Measurements from ENCODE around the gene CTSV. TPM values are rescaled to one million over a fixed set of nuclear protein-coding genes. Genes with fewer than 3 reads are reported as not detected.
"Not testable (repeated sequence)": the region's sequence is repeated elsewhere in the genome, so short reads cannot be mapped to it uniquely, and the experiment has no call there.

The CTSV gene
- total RNA-seq, 1 donor from 2014 or later, result 0.51 TPM

- H3K36me3 Mint-ChIP-seq (ENCODE audit: low read depth); intact Hi-C loops (cut with micrococcal nuclease); H3K9me3 Mint-ChIP-seq; DNase-seq; H3K27me3 Mint-ChIP-seq: not testable (repeated sequence)
- Mint-ChIP-seq H3K27ac (peak overlapping the region; percentile 51), H3K4me3 (peak overlapping the region; percentile 57), H3K4me1 (peaks cover 26% of the 10 kb centered on the region)
These were observed 38.7 kb downstream of the CTSV start for GRCh38 chr9:97000139-97000787.

- H3K27ac Mint-ChIP-seq; H3K9me3 Mint-ChIP-seq; H3K36me3 Mint-ChIP-seq (ENCODE audit: low read depth); H3K27me3 Mint-ChIP-seq; intact Hi-C loops (cut with micrococcal nuclease); H3K4me3 Mint-ChIP-seq; DNase-seq: not testable (repeated sequence)
- H3K4me1 Mint-ChIP-seq, result peaks cover 26% of the 10 kb centered on the region
These were observed 39.2 kb downstream of the CTSV start for GRCh38 chr9:96999733-97000132.

- peaks cover 22% of the 10 kb centered on the region for H3K4me1 Mint-ChIP-seq
- H3K4me3 Mint-ChIP-seq; H3K27me3 Mint-ChIP-seq; DNase-seq; H3K36me3 Mint-ChIP-seq (ENCODE audit: low read depth); intact Hi-C loops (cut with micrococcal nuclease); H3K27ac Mint-ChIP-seq; H3K9me3 Mint-ChIP-seq: not testable (repeated sequence)
These were observed 41.8 kb downstream of the CTSV start for GRCh38 chr9:96997009-96997701.

DNA sequence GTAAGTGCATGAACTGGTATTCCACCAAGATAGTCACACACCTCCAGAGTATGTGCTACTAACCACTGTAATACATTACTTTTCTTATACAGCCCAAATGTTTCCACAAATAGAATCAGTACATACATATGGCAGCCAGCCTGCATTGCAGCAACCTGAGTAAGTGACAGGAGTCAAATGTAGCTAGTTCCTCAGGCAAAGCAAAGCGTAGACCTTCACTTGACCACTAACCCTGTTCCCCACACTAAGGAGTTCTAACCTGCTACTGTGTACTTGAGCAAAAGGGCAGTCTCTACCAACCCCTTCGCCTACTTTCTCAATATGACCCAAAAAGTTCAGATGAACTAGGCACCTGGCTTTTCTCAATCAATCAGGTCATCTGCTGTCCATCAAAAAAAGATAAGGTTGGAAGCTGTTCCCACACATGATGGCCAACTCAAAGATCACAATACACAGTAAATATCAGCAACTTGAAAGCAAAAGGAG lies 44.4 kb downstream of the CTSV start:
- H3K4me1 Mint-ChIP-seq, result peaks cover 13% of the 10 kb centered on the region
- H3K4me3 Mint-ChIP-seq; H3K27ac Mint-ChIP-seq; H3K27me3 Mint-ChIP-seq; H3K9me3 Mint-ChIP-seq; DNase-seq; H3K36me3 Mint-ChIP-seq (ENCODE audit: low read depth); intact Hi-C loops (cut with micrococcal nuclease): not testable (repeated sequence)

GRCh38 chr9:96992303-96992702 lies 46.6 kb downstream of the CTSV start:
- H3K4me3 Mint-ChIP-seq; H3K9me3 Mint-ChIP-seq; H3K36me3 Mint-ChIP-seq (ENCODE audit: low read depth); H3K27me3 Mint-ChIP-seq; intact Hi-C loops (cut with micrococcal nuclease); DNase-seq; H3K27ac Mint-ChIP-seq: not testable (repeated sequence)
- H3K4me1 Mint-ChIP-seq, result peaks cover 17% of the 10 kb centered on the region

DNA sequence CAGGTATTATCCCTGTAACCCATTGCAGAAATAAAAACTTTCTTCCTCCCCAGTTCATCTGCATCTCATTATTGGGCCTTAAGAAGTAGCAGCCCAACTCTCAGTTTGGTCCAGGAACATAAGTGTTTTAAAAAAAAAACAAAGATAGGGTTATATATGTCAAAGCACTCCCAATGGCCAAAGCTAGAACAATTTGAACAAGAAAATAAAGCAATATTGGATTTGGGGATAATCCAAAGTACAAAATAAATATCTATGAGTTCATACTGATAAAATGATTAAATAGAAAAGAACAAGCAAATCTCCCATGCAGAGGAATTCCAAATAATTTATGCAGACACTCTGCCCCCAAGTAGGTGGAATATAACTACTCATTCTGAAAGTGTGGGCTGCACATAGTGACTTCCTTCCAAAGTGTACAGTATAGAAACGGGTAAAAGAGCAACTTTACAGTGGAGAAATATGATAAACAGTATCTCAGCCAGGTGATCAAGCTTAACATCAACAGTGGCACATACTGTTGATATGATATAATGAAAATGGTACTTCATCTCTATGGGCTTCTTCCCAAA lies 49.1 kb downstream of the CTSV start:
- H3K27ac Mint-ChIP-seq, result peak overlapping the region; percentile 7
- not testable (repeated sequence) for H3K36me3 Mint-ChIP-seq (ENCODE audit: low read depth)

GRCh38 chr9:96984887-96985286 lies 54.1 kb downstream of the CTSV start:
- H3K9me3 Mint-ChIP-seq; intact Hi-C loops (cut with micrococcal nuclease); DNase-seq; H3K27ac Mint-ChIP-seq; H3K4me3 Mint-ChIP-seq; H3K4me1 Mint-ChIP-seq; H3K27me3 Mint-ChIP-seq; H3K36me3 Mint-ChIP-seq (ENCODE audit: low read depth): not testable (repeated sequence)

More for the DNA sequence above, 49.1 kb downstream of the CTSV start:
- intact Hi-C loops (cut with micrococcal nuclease); H3K27me3 Mint-ChIP-seq; H3K9me3 Mint-ChIP-seq; DNase-seq: not testable (repeated sequence)
- Mint-ChIP-seq H3K4me3 (peak overlapping the region; percentile 31), H3K4me1 (peaks cover 14% of the 10 kb centered on the region)

DNA sequence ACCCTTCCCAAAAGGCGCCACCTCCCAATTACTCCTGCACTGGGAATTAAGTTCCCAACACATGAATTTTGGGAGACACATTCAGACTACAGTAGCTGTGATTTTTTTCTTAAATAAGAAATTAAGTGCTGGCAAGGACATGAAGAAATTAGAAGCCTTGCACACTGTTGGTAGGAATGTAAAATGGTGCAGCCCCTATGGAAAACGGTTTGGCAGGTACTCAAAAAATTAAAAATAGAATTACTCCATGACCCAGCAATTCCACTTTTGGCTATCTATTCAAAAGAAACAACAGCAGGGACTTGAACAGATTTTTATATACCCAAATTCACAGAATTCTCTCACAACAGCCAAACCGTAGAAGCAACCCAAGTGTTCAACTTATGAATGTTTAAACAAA lies 54.8 kb downstream of the CTSV start:
- H3K4me1 Mint-ChIP-seq; H3K36me3 Mint-ChIP-seq (ENCODE audit: low read depth); H3K9me3 Mint-ChIP-seq; H3K27me3 Mint-ChIP-seq; H3K27ac Mint-ChIP-seq; H3K4me3 Mint-ChIP-seq; intact Hi-C loops (cut with micrococcal nuclease); DNase-seq: not testable (repeated sequence)

DNA sequence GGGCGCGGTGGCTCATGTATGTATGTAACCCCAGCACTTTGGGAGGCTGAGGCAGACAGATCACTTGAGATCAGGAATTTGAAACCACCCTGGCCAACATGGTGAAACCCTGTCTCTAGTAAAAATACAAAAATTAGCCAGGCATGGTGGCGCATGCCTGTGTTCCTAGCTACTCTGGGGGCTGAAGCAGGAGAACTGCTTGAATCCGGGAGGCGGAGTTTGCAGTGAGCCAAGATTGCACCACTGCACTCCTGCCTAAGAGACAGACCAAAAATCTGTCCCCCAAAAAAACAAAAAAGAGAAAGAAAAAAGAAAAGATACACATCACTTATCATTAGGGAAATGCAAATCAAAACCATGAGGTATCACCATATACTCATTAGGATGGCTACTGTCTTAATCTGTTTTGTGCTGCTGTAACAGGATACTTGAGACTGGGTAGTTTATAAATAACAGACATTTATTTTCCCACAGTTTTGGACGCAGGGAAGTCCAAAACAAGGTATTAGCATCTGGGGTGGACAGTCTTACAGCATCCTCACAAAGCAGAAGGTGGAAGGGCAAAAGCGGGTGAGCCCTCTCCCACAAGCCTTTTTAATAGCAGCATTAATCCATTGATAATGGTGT lies 55.3 kb downstream of the CTSV start:
- H3K4me3 Mint-ChIP-seq; H3K27ac Mint-ChIP-seq; intact Hi-C loops (cut with micrococcal nuclease); H3K36me3 Mint-ChIP-seq (ENCODE audit: low read depth); H3K4me1 Mint-ChIP-seq; H3K9me3 Mint-ChIP-seq; H3K27me3 Mint-ChIP-seq; DNase-seq: not testable (repeated sequence)

Other genes with a start within 250 kb of the CTSV start
- gene ZNF782, start 184.6 kb downstream of the CTSV start, total RNA-seq, result 4.3 and 5.1 TPM in 2 replicates
- not detected in 2 replicates for gene NUTM2G, start 110.3 kb downstream of the CTSV start, total RNA-seq